GM19193 (cell line): Measurements from ENCODE around the gene TRPM4.

Source experiments
- POLR2A ChIP-seq: IDR thresholded peaks from 4 replicates; pipeline ENCODE4 v1.6.1; 2011; ENCODE audit not compliant: insufficient read depth, insufficient read length; ENCODE audit errors: extremely low read depth

Gene TRPM4

GRCh38 chr19:49148044-49148682 lies 9.4 kb upstream of the TRPM4 start:
- TF ChIP-seq POLR2A: no peak

GRCh38 chr19:49148784-49149651 lies 8.6 kb upstream of the TRPM4 start:
- TF ChIP-seq POLR2A: no peak

- TF ChIP-seq POLR2A: no peak
Observed at GRCh38 chr19:49149652-49150105, 7.9 kb upstream of the TRPM4 start.

- TF ChIP-seq POLR2A: no peak
Observed at GRCh38 chr19:49150106-49150943, 7.3 kb upstream of the TRPM4 start.

- TF ChIP-seq POLR2A: no peak
Observed at GRCh38 chr19:49150944-49151243, 6.7 kb upstream of the TRPM4 start.

- no peak for TF ChIP-seq POLR2A
Observed at GRCh38 chr19:49151267-49152118, 6.1 kb upstream of the TRPM4 start.

GRCh38 chr19:49152119-49152550 lies 5.5 kb upstream of the TRPM4 start:
- no peak for TF ChIP-seq POLR2A

- TF ChIP-seq POLR2A: no peak
Observed at GRCh38 chr19:49153167-49153809, 4.3 kb upstream of the TRPM4 start.

GRCh38 chr19:49154279-49154678 lies 3.3 kb upstream of the TRPM4 start:
- TF ChIP-seq POLR2A: no peak

GRCh38 chr19:49155005-49155819 lies 2.4 kb upstream of the TRPM4 start, which contains the start of gene HRC:
TSS of gene HRC (minus strand) at chr19:49155396. CDS start at chr19:49155237, 159 bp downstream.
- TF ChIP-seq POLR2A: no peak

GRCh38 chr19:49155820-49156346 lies 1.7 kb upstream of the TRPM4 start:
- TF ChIP-seq POLR2A: no peak

- no peak for TF ChIP-seq POLR2A
Observed at GRCh38 chr19:49160450-49161189, 3.0 kb downstream of the TRPM4 start.

- TF ChIP-seq POLR2A: no peak
Observed at GRCh38 chr19:49161987-49162386, 4.4 kb downstream of the TRPM4 start.
